ENCODE results near the gene TLE1.

The TLE1 gene

GRCh38 chr9:81550207-81550583 lies 139.2 kb downstream of the TLE1 start:
- no peak for DNase-seq (ENCODE audit: low spot score)
- no peak for FAIRE-seq

- no peak for FAIRE-seq
- no peak for DNase-seq (ENCODE audit: low spot score)
Measured at GRCh38 chr9:81549500-81550206, 139.7 kb downstream of the TLE1 start.

- FAIRE-seq (no peak), DNase-seq (ENCODE audit: low spot score) (no peak)
Measured at GRCh38 chr9:81548911-81549310, 140.4 kb downstream of the TLE1 start.

GRCh38 chr9:81546489-81546888 lies 142.9 kb downstream of the TLE1 start:
- FAIRE-seq, result no peak
- DNase-seq (ENCODE audit: low spot score), result no peak

- FAIRE-seq (no peak), DNase-seq (ENCODE audit: low spot score) (no peak)
Measured at GRCh38 chr9:81543695-81544094, 145.7 kb downstream of the TLE1 start.

- DNase-seq (ENCODE audit: low spot score) (no peak), FAIRE-seq (no peak)
Measured at GRCh38 chr9:81542118-81542889, 147.0 kb downstream of the TLE1 start.

- FAIRE-seq (no peak), DNase-seq (ENCODE audit: low spot score) (no peak)
Measured at GRCh38 chr9:81540142-81540710, 149.1 kb downstream of the TLE1 start.

- no peak for FAIRE-seq
Measured at GRCh38 chr9:81539317-81539716, 150.0 kb downstream of the TLE1 start.

GRCh38 chr9:81538890-81539289 lies 150.5 kb downstream of the TLE1 start:
- FAIRE-seq (no peak), DNase-seq (ENCODE audit: low spot score) (no peak)

More at GRCh38 chr9:81539317-81539716, 150.0 kb downstream of the TLE1 start:
- DNase-seq (ENCODE audit: low spot score), result no peak

- no peak for FAIRE-seq
- DNase-seq (ENCODE audit: low spot score), result no peak
Measured at GRCh38 chr9:81537964-81538363, 151.4 kb downstream of the TLE1 start.

- DNase-seq (ENCODE audit: low spot score) (no peak), FAIRE-seq (no peak)
Measured at GRCh38 chr9:81536242-81537025, 152.9 kb downstream of the TLE1 start.

GRCh38 chr9:81535542-81536241 lies 153.7 kb downstream of the TLE1 start:
- FAIRE-seq, result no peak
- peak; percentile 13 for DNase-seq (ENCODE audit: low spot score)

- DNase-seq (ENCODE audit: low spot score), result no peak
- no peak for FAIRE-seq
Measured at GRCh38 chr9:81534138-81534875, 155.0 kb downstream of the TLE1 start.
